ENCODE data around the gene RIF1.

The RIF1 gene

DNA sequence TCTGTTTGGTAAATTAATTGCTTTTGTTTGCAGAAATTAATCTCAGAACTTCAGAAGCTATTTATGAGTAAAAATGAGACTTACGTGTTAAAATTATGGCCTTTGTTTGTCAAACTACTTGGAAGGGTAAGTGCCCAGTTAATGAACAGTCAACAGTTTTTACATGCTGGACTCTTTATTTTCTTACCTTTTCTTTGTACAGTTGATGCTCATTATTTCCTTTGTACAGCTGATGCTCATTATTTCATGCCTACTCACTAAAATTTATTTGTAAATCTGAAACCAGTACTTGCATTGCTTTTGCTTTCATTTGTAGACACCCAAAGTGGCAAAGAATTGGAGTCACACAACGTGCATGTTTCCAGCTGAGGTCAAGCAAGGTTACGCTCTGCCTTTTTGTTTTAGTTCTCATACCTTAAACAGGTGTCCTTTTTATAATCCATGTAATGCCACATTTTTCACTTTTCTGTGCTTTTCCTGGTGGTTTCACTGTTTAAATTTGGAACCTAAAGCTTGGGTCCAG lies 13.3 kb downstream of the RIF1 start:
- H3K9me3 ChIP-seq (ENCODE audit: severe bottlenecking): no peaks in the 10 kb centered on the region
- no peak overlapping the region for H3K4me3 ChIP-seq (ENCODE audit: low read depth, low read length)
- no peak for DNase-seq
- no peaks in the 10 kb centered on the region for H3K27me3 ChIP-seq (ENCODE audit: insufficient read depth, low read depth, severe bottlenecking)
- peaks cover 78% of the 10 kb centered on the region for H3K36me3 ChIP-seq
- no peak overlapping the region for H3K27ac ChIP-seq
- TF ChIP-seq, protein P1, sequence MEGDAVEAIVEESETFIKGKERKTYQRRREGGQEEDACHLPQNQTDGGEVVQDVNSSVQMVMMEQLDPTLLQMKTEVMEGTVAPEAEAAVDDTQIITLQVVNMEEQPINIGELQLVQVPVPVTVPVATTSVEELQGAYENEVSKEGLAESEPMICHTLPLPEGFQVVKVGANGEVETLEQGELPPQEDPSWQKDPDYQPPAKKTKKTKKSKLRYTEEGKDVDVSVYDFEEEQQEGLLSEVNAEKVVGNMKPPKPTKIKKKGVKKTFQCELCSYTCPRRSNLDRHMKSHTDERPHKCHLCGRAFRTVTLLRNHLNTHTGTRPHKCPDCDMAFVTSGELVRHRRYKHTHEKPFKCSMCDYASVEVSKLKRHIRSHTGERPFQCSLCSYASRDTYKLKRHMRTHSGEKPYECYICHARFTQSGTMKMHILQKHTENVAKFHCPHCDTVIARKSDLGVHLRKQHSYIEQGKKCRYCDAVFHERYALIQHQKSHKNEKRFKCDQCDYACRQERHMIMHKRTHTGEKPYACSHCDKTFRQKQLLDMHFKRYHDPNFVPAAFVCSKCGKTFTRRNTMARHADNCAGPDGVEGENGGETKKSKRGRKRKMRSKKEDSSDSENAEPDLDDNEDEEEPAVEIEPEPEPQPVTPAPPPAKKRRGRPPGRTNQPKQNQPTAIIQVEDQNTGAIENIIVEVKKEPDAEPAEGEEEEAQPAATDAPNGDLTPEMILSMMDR (IDR thresholded peaks at IDR 0.05; ENCODE audit: low read depth, low read length): no peak

DNA sequence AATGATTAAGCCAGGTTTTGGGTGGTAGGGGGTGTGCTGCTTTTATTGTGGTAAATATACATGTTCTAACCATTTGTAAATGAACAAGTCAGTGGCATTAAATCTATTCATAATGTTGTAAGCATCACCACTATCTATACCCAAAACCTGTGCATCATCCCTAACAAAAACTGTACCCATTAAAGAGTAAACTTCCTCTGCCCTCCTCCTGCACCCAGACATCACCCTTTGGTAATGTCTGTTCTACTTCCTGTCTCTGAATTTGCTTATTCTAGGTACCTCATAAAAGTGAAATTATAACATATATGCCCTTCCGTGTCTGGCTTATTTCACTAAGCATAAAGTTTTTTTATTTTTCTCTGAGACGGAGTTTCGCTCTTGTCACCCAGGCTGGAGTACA lies 14.1 kb downstream of the RIF1 start:
- H3K4me3 ChIP-seq (ENCODE audit: low read depth, low read length): no peak overlapping the region
- peaks cover 75% of the 10 kb centered on the region for H3K36me3 ChIP-seq
- no peak for DNase-seq
- H3K27me3 ChIP-seq (ENCODE audit: insufficient read depth, low read depth, severe bottlenecking): no peaks in the 10 kb centered on the region
- TF ChIP-seq, protein P1 (IDR thresholded peaks at IDR 0.05; ENCODE audit: low read depth, low read length): no peak
- no peaks in the 10 kb centered on the region for H3K9me3 ChIP-seq (ENCODE audit: severe bottlenecking)
- H3K27ac ChIP-seq: no peak overlapping the region

DNA sequence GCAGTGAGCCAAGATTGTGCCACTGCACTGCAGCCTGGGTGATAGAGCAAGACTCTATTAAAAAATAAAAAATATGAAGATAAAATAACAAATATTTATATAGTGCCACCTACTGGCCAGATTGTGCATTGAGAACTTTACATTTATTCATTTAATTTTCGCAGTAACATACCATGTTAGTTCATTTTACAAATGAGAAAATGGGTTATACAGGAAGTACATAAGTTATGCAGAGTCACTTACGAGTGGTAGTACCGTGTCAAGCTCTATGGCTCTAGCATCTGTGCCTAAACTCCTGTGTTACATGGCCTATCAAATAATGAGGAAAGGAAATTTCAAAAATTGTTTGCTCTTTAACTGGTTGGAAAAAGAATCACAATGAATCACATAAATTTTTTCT lies 27.9 kb downstream of the RIF1 start:
- Histone ChIP-seq H3K9me3 (ENCODE audit: severe bottlenecking) (no peaks in the 10 kb centered on the region), H3K4me3 (ENCODE audit: low read depth, low read length) (no peak overlapping the region), H3K27ac (no peak overlapping the region), H3K36me3 (peaks cover 88% of the 10 kb centered on the region), H3K27me3 (ENCODE audit: insufficient read depth, low read depth, severe bottlenecking) (no peaks in the 10 kb centered on the region)
- no peak for DNase-seq
- TF ChIP-seq, protein P1 (IDR thresholded peaks at IDR 0.05; ENCODE audit: low read depth, low read length): no peak

DNA sequence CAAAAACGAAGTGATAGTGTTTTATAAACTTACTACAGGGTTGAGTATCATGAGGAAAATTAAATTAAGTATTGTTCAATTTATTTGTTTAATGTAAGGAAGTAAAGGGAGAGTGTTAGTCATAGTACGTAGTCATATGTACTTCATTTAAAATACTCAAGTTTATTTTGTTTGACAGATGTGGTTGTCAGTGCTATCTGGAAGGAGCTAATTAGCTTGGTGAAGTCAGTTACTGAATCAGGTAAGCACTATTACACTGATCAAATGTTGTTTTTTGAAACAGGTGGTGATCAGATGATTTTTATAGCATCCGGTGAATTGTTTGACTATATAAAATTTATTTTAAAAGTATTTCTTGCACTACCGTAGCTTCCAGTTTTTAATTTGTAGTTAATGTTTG lies 28.8 kb downstream of the RIF1 start:
- Histone ChIP-seq H3K27me3 (ENCODE audit: insufficient read depth, low read depth, severe bottlenecking) (no peaks in the 10 kb centered on the region), H3K36me3 (peaks cover 89% of the 10 kb centered on the region), H3K4me3 (ENCODE audit: low read depth, low read length) (no peak overlapping the region), H3K27ac (no peak overlapping the region), H3K9me3 (ENCODE audit: severe bottlenecking) (no peaks in the 10 kb centered on the region)
- TF ChIP-seq, protein P1 (IDR thresholded peaks at IDR 0.05; ENCODE audit: low read depth, low read length): no peak
- DNase-seq: no peak

DNA sequence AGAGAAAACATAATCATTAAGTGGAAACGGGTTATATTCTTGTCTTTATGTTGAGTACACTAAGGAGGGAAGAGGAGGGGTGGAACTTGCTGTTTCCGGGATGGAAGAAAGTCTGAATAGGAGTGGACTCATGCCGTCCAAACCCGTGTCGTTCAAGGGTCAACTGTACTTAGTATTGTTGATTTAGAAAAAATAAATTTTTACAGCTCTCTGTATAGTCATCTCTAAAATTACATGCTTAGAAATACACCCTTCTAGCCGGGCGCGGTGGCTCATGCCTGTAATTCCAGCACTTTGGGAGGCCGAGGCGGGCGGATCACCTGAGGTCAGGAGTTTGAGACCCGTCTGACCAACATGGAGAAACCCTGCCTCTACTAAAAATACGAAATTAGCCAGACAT lies 29.4 kb downstream of the RIF1 start:
- Histone ChIP-seq H3K9me3 (ENCODE audit: severe bottlenecking) (no peaks in the 10 kb centered on the region), H3K36me3 (peaks cover 89% of the 10 kb centered on the region), H3K27me3 (ENCODE audit: insufficient read depth, low read depth, severe bottlenecking) (no peaks in the 10 kb centered on the region), H3K27ac (no peak overlapping the region), H3K4me3 (ENCODE audit: low read depth, low read length) (no peak overlapping the region)
- DNase-seq: no peak
- TF ChIP-seq, protein P1 (IDR thresholded peaks at IDR 0.05; ENCODE audit: low read depth, low read length): no peak

DNA sequence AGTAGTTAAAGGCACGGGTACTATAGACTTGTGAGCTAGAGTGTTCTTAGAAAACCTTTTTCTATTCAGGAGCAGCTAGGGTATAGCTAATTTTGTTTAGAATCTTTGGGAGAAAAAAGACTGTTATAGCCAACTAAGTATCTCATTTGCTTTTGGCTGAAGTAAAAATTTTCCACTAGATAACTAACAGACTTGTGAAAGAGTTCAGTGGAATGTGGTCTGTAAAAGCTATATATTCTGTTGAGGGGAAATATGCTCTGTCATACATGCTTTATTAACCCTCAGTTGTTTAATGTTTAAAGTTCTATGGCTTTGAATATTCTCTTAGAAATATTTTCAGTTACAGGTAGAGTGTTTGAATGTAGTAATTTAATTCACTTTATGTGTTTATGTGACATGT lies 49.7 kb downstream of the RIF1 start:
- H3K9me3 ChIP-seq (ENCODE audit: severe bottlenecking): no peaks in the 10 kb centered on the region
- TF ChIP-seq, protein P1 (IDR thresholded peaks at IDR 0.05; ENCODE audit: low read depth, low read length): no peak
- DNase-seq: no peak
- H3K27ac ChIP-seq: no peak overlapping the region
- H3K36me3 ChIP-seq: peaks cover 99% of the 10 kb centered on the region
- H3K4me3 ChIP-seq (ENCODE audit: low read depth, low read length): no peak overlapping the region
- H3K27me3 ChIP-seq (ENCODE audit: insufficient read depth, low read depth, severe bottlenecking): no peaks in the 10 kb centered on the region

Data from WERI-Rb-1 (cell line).